Ascending aorta (tissue), 2 donors: ENCODE results near the gene CDH23. TPM values are rescaled to one million over a fixed set of nuclear protein-coding genes. Genes with fewer than 3 reads are reported as not detected.

Experiments
- DNase-seq, 2 donors: peaks; one replicate each; pipeline ENCODE4 v3.0.0-alpha.2; 2019; ENCODE audit warnings: low spot score in 2 of 2
- H3K27ac ChIP-seq, 2 donors: fragments of 200-600 bp; sonication (generic); one replicate each; pipeline ENCODE4 v1.5.1; 2016 to 2017; ENCODE audit warnings: mild to moderate bottlenecking in 1 of 2
- H3K27me3 ChIP-seq: fragments of 200-600 bp; sonication (generic); one replicate; pipeline ENCODE4 v1.5.1; 2017
- H3K36me3 ChIP-seq, 2 donors: fragments of 200-600 bp; sonication (generic); one replicate each; pipeline ENCODE4 v1.5.1; 2016
- H3K4me1 ChIP-seq, 2 donors: fragments of 200-600 bp; sonication (generic); one replicate each; pipeline ENCODE4 v1.5.1; 2016 to 2017; ENCODE audit warnings: mild to moderate bottlenecking in 1 of 2
- H3K4me3 ChIP-seq, 2 donors: fragments of 200-600 bp; sonication (generic); one replicate each; pipeline ENCODE4 v1.5.1; 2016 to 2017; ENCODE audit warnings: mild to moderate bottlenecking in 1 of 2
- H3K9me3 ChIP-seq, 2 donors: fragments of 200-600 bp; sonication (generic); one replicate each; pipeline ENCODE4 v1.5.1; 2016
- intact Hi-C: fragments of 100-400 bp; cut with DNase I; formaldehyde crosslinking; loops from one replicate; pipeline ENCODE4 v1.15.1; 2023
- total RNA-seq: library from RNA; depleted of rRNA; stranded (reverse); fragments of >200 nt; gene quantifications from one replicate; pipeline ENCODE4 v1.1.0, GENCODE V29; 2016
- TF ChIP-seq, protein P1 (sequence below), 3 experiments: fragments of 200-600 bp in 2 of 3; fragments of 450-650 bp in 1 of 3; sonication (generic) in 2 of 3; IDR thresholded peaks; one replicate each; pipeline ENCODE4 v1.5.1; 2016 to 2019; ENCODE audit warnings: antibody characterized with exemption in 3 of 3, mild to moderate bottlenecking in 1 of 3, moderate library complexity in 1 of 3

Gene CDH23
- total RNA-seq, 1 donor from 2014 or later: 40.9 TPM

DNA sequence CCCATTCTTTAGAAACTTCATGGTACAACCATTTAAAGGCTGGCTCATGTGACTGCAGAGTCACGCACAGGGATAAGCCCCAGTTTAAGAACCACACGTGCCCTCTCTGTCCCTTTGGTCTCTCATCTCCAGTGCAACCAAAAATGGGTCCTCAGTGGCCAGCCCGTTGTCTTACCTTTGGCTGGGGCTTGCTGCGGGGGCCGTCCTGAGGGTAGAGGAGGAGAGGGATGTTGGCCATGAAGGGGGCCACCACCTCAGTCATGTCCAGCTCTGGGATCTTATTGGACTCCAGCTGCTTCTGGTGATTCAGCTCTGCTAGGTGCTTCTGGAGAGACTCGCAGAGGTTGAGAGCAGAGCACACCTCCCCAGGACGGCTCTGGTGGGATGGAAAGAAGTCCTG is 432.0 kb downstream of the CDH23 start:
- Histone ChIP-seq H3K4me1 (no peaks in the 10 kb centered on the region), H3K36me3 (peaks cover 94 to 95% of the 10 kb centered on the region in 2 donors), H3K4me3 (no peak overlapping the region), H3K27ac (no peak overlapping the region), H3K9me3 (no peaks in the 10 kb centered on the region), H3K27me3 (no peaks in the 10 kb centered on the region)
- DNase-seq: no peak
- intact Hi-C loops: no loop called here
- TF ChIP-seq, protein P1, sequence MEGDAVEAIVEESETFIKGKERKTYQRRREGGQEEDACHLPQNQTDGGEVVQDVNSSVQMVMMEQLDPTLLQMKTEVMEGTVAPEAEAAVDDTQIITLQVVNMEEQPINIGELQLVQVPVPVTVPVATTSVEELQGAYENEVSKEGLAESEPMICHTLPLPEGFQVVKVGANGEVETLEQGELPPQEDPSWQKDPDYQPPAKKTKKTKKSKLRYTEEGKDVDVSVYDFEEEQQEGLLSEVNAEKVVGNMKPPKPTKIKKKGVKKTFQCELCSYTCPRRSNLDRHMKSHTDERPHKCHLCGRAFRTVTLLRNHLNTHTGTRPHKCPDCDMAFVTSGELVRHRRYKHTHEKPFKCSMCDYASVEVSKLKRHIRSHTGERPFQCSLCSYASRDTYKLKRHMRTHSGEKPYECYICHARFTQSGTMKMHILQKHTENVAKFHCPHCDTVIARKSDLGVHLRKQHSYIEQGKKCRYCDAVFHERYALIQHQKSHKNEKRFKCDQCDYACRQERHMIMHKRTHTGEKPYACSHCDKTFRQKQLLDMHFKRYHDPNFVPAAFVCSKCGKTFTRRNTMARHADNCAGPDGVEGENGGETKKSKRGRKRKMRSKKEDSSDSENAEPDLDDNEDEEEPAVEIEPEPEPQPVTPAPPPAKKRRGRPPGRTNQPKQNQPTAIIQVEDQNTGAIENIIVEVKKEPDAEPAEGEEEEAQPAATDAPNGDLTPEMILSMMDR (IDR thresholded peaks at IDR 0.05): no peak

DNA sequence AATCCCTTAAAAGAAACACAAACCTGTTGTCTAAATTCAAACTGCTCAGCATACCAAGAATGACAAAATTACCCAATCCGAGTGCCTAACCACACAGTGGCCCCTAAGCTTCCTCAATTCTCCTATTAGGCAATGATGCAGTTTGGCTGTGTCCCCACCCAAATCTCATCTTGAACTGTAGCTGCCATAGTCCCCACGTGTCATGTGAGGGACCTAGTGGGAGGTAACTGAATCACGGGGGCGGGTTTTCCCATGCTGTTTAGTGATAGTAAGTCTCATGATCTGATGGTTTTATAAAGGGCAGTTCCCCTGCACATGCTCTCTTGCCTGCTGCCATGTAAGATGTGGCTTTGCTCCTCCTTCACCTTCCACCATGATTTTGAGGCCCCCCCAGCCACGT is 432.5 kb downstream of the CDH23 start:
- Histone ChIP-seq H3K27ac (no peak overlapping the region), H3K27me3 (no peaks in the 10 kb centered on the region), H3K36me3 (peaks cover 90 to 94% of the 10 kb centered on the region in 2 donors), H3K9me3 (no peaks in the 10 kb centered on the region), H3K4me1 (no peaks in the 10 kb centered on the region), H3K4me3 (no peak overlapping the region)
- no peak for DNase-seq
- intact Hi-C loops: no loop called here
- TF ChIP-seq, protein P1 (IDR thresholded peaks at IDR 0.05): no peak

DNA sequence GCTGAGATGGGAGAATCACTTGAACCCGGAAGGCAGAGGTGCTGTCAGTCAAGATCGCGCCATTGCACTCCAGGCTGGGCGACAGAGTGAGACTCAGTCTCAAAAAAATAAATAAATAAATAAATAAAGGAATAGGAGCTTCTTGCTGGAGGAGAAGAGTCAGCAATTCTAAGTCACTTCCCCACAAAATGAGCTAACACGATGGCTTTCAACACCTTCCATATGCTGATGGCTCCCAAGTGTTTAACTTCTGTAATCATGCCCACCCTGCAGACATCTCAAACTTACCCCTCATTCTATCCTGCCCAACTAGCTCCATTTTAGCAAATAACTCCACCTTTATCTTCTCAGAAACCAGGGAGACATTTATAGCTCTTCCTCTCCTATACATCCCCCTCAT is 433.2 kb downstream of the CDH23 start:
- intact Hi-C loops: no loop called here
- no peaks in the 10 kb centered on the region for H3K9me3 ChIP-seq
- H3K27ac ChIP-seq: no peak overlapping the region
- no peaks in the 10 kb centered on the region for H3K27me3 ChIP-seq
- TF ChIP-seq, protein P1 (IDR thresholded peaks at IDR 0.05): no peak
- H3K36me3 ChIP-seq: peaks cover 83 to 93% of the 10 kb centered on the region in 2 donors
- no peak for DNase-seq
- no peaks in the 10 kb centered on the region for H3K4me1 ChIP-seq
- no peak overlapping the region for H3K4me3 ChIP-seq

DNA sequence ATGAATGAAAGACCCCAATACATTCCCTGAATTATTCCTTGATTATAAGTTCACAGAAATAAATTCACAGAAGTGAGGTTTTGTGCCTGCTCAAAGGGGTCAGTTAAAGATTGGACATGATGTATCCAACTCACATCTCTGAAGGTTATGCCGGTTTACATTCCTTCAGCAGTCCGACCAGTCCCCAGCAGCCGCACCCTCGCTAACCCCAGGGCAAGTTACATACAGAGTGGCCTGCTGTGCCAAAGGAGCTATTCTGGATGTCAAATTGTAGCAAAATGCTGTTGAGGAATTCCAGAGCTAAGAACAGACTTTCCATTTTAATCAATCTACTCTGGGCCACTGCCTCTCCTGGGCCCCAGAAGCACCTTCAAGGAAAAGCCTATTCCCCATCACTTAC is 434.0 kb downstream of the CDH23 start:
- H3K36me3 ChIP-seq: peaks cover 74 to 84% of the 10 kb centered on the region in 2 donors
- no peak overlapping the region for H3K27ac ChIP-seq
- H3K4me1 ChIP-seq: peaks cover 6% of the 10 kb centered on the region in 2 donors
- H3K9me3 ChIP-seq: no peaks in the 10 kb centered on the region
- H3K4me3 ChIP-seq: no peak overlapping the region
- no peak for DNase-seq
- H3K27me3 ChIP-seq: no peaks in the 10 kb centered on the region
- TF ChIP-seq, protein P1 (IDR thresholded peaks at IDR 0.05): no peak
- intact Hi-C loops: no loop called here

DNA sequence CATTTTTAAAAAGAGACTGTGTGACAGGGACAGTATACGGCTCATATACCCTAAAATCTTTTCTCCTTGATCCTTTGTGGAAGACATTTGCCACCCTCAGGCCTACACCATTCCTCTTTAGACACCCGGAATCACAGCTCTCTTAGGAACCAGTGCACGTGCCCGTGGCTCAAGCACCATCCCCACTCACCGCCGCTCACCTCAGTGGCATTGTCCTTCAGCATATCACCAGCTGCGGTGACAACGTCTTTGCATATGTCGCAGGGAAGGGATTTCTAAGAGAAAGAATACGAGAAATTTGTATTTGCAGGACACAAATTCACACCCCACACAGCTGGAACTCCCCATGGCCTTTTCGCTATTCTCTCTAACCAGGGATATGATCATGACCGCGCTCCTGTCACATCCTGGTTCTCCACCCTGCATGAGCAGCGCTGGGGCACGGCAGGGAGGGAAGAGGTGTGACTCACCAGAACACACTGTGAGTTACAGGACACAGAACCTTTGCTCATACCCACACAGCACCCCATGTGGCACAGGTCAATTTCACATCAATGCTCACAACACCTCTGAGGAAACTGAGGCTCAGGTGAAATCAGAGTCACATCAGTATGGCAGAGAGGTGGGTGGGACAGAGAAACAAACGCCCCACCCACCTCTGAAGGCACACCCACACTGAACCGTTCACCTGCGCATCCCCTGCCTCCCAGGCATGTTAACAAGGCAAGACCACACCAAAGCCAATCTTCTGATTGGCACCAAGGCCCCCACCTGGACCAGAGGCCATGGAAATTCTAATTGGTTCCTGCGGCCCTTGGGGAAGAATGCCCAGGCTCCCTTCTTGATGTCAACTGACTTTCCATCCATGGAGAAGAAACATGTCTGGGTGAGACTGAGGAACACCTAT is 435.2 kb downstream of the CDH23 start:
- intact Hi-C loops: no loop called here
- peaks cover 63 to 73% of the 10 kb centered on the region in 2 donors for H3K36me3 ChIP-seq
- no peak overlapping the region for H3K27ac ChIP-seq

More for the DNA sequence above, 435.2 kb downstream of the CDH23 start:
- no peaks in the 10 kb centered on the region for H3K27me3 ChIP-seq
- no peaks in the 10 kb centered on the region for H3K9me3 ChIP-seq
- DNase-seq: no peak
- no peak overlapping the region for H3K4me3 ChIP-seq
- H3K4me1 ChIP-seq: peaks cover 16 to 17% of the 10 kb centered on the region in 2 donors
- TF ChIP-seq, protein P1 (IDR thresholded peaks at IDR 0.05): no peak
